ENCODE results near the gene KIAA0825.

The KIAA0825 gene

DNA sequence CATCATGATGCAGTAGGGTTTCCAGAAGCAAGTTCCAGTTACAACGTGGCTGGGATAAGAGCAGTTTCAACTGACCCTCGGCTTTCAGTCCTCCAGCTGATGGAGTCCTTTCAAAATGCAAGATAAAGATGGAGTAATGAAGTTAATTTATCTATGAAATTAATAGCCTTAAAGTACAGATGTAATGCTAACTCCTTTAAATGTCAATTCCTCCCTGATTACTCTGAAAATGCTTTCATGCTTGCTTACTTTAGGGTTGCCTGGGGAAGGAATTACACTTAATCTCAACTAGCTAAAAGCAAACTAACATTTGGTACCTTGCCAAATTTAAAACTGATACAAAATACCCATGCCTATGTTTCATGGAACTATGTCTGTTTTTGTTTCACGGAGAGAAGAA lies 178.4 kb downstream of the KIAA0825 start:
- TF ChIP-seq JUND (IDR thresholded peaks at IDR 0.05; ENCODE audit: low read depth), result no peak
- in situ Hi-C loops (cut with HindIII; ENCODE audit: low pct_unique_long_range_greater_than_20kb, low sequenced_read_pairs), result no loop called here
- DNase-seq (ENCODE audit: low read depth in 1 of 2, low spot score in 1 of 2), result no peak

DNA sequence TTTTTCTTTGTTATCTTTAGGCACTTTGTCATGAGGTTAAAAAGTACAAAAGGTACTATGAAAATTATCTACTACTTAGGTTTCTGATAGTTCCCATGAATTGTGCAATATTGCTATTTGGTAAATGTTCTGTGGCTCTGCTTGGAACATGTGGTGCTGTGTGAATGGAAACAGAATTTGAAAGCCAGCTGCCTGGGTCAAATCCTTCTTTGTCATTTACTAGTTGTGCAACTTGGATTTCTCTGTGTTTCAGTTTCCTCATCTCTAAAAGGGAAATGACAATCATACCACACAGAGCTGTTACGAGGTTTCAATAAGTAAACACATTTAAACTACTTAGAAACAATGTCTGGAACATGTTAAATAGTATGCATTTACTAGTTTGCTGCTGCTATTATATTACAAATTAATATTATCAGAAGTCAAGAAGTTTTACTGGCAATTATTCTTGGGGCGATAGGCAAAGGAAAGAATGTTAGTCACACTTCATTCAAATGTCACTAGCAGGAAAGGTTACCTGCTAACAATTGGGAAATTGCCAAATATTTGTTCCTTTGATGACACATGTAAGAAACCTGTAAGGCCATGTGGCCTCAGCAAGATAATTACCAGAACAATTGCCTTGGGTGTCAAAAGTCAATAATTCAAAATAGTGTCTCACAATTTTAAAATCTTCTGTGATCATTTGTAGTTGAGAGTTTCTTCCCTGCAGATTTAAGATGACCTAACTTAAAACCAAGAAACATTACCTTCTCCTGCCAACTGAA lies 184.8 kb downstream of the KIAA0825 start:
- no peak for TF ChIP-seq JUND (IDR thresholded peaks at IDR 0.05; ENCODE audit: low read depth)
- DNase-seq (ENCODE audit: low read depth in 1 of 2, low spot score in 1 of 2), result peak in 1 of 2 experiments; percentile 8
- in situ Hi-C loops (cut with HindIII; ENCODE audit: low pct_unique_long_range_greater_than_20kb, low sequenced_read_pairs), result no loop called here

DNA sequence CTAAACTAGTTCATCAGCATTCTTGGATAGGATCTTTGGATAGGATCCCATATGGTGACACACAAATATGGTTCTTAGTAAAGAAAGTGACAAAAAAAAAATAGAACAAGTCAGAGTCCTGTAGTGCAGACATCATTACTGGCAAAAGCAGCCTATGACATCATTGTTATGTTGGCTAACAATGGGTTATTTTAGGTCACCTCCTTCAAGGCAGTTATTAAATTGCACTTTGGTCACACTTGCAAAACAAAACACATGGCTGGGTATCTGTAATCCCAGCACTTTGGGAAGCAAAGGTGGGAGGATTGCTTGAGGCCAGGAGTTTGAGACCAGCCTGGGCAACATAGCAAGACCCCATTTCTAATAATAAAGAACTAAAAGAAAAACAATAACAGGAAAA lies 185.9 kb downstream of the KIAA0825 start:
- in situ Hi-C loops (cut with HindIII; ENCODE audit: low pct_unique_long_range_greater_than_20kb, low sequenced_read_pairs), result no loop called here
- DNase-seq (ENCODE audit: low read depth in 1 of 2, low spot score in 1 of 2), result peak in 1 of 2 experiments; percentile 7
- TF ChIP-seq JUND (IDR thresholded peaks at IDR 0.05; ENCODE audit: low read depth), result no peak

DNA sequence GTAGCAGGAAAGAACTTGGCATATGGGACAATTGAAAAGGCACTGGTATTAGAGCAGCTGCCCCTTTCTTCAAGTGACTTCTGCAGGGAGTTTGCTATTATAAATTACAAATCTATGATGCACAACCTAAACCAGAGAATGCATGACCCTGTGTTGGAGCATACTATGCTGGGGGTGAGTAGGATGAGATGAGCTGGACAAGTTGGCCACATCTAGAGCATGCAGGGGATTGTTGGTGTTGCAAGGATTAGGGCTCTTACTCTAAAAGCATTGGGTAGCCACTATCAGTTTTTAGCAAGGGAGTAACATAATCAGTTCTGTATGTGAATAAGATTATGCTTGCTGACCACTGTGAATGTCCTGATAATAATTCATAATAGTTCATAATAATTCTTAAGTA lies 186.7 kb downstream of the KIAA0825 start:
- in situ Hi-C loops (cut with HindIII; ENCODE audit: low pct_unique_long_range_greater_than_20kb, low sequenced_read_pairs), result no loop called here
- no peak for TF ChIP-seq JUND (IDR thresholded peaks at IDR 0.05; ENCODE audit: low read depth)
- DNase-seq (ENCODE audit: low read depth in 1 of 2, low spot score in 1 of 2), result no peak

DNA sequence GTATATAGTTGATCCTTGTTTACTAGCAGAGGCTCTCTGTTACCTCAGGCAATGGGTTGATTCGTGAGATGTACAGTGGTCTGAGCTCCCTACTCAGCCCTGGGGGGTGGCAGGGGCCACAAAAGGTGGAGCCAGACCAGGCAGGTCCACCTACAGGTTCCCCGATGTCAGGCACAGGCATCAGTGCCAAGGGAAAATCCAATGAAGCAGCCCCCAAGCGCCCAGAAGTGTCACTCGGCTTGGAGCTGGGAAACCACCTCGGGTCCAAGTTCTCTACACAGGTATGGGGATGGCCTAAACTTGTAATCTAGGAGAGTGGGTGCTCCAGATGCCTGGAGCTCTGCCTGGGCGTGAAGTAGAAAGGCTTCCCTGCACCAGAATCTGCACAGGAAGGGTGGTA lies 188.8 kb downstream of the KIAA0825 start:
- in situ Hi-C loops (cut with HindIII; ENCODE audit: low pct_unique_long_range_greater_than_20kb, low sequenced_read_pairs), result no loop called here
- DNase-seq (ENCODE audit: low read depth in 1 of 2, low spot score in 1 of 2), result no peak
- no peak for TF ChIP-seq JUND (IDR thresholded peaks at IDR 0.05; ENCODE audit: low read depth)

DNA sequence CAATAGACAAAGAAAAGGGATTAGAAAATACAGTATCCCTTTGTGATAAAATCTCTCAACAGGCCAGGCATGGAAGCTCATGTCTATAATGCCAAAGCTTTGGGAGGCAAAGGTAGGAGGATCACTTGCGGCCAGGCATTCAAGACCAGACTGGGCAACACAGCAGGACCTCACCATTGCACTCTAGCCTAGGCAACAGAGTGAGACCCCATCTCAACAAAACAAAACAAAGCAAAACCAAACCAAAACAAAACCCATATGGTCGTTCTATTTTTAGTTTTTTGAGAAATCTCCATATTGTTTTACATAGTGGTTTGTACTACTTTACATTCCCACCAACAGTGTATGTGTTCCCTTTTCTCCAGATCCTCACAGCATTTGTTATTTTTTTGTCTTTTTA lies 193.0 kb downstream of the KIAA0825 start:
- no peak for TF ChIP-seq JUND (IDR thresholded peaks at IDR 0.05; ENCODE audit: low read depth)
- DNase-seq (ENCODE audit: low read depth in 1 of 2, low spot score in 1 of 2), result no peak
- in situ Hi-C loops (cut with HindIII; ENCODE audit: low pct_unique_long_range_greater_than_20kb, low sequenced_read_pairs), result no loop called here

DNA sequence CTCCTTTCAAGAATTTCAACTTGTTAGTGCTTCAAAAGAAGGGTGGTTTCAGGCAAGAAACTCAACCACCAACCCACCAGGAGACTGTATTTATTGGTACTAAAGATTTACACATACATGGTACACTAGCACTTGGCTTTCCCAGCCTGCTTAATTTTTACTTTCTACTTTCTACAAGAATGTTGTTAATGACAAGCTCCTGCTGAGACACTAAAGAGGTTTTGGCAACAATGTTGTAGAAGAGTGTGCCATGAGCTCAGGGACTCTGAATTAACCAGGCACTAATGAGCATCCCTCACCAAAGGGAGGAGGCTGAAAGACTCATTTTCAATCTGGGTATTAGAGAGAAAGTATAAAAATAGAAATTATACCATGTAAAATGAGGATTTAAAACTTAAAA lies 195.0 kb downstream of the KIAA0825 start:
- in situ Hi-C loops (cut with HindIII; ENCODE audit: low pct_unique_long_range_greater_than_20kb, low sequenced_read_pairs), result no loop called here

DNA sequence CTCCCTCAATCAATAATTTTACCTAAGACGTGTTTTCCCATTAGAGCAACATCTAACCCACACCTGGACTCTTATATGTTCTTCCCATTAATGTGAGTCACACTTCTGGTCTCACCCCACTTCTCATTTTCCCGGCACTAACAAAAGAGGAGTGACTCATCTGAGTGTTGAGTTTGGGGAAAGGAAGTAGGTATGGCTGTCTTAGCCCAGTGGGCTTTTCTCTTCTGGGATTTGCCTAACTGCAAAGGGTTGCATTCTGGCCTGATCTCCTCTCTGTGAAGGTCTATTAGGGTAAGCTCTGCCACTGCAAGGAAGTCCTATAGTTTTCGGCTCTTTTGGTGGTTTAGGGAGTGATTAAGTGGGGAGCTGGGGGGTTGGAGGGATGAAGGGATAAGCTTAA lies 195.6 kb downstream of the KIAA0825 start:
- DNase-seq (ENCODE audit: low read depth in 1 of 2, low spot score in 1 of 2), result no peak
- TF ChIP-seq JUND (IDR thresholded peaks at IDR 0.05; ENCODE audit: low read depth), result no peak
- in situ Hi-C loops (cut with HindIII; ENCODE audit: low pct_unique_long_range_greater_than_20kb, low sequenced_read_pairs), result no loop called here

More for the DNA sequence above, 195.0 kb downstream of the KIAA0825 start:
- TF ChIP-seq JUND (IDR thresholded peaks at IDR 0.05; ENCODE audit: low read depth), result no peak
- DNase-seq (ENCODE audit: low read depth in 1 of 2, low spot score in 1 of 2), result no peak

DNA sequence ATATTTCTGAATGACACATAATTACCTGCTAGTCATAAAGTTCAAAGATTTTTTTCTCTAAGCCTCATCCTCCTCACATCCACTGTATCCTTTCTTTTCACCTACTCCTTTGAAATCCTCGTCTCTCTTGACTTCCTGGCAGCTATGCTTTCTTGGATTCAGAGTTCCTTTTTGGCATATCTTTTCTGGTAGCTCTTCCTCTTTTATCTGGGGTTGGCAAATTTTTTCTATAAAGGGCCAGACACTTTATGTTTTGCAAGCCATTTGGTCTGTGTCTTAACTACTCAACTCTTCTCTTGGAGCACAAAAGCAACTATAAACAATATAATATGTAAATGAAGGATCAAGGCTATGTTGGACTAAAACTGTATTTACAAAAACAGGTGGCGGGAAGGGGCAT lies 197.5 kb downstream of the KIAA0825 start:
- in situ Hi-C loops (cut with HindIII; ENCODE audit: low pct_unique_long_range_greater_than_20kb, low sequenced_read_pairs), result no loop called here
- no peak for DNase-seq (ENCODE audit: low read depth in 1 of 2, low spot score in 1 of 2)
- TF ChIP-seq JUND (IDR thresholded peaks at IDR 0.05; ENCODE audit: low read depth), result no peak

DNA sequence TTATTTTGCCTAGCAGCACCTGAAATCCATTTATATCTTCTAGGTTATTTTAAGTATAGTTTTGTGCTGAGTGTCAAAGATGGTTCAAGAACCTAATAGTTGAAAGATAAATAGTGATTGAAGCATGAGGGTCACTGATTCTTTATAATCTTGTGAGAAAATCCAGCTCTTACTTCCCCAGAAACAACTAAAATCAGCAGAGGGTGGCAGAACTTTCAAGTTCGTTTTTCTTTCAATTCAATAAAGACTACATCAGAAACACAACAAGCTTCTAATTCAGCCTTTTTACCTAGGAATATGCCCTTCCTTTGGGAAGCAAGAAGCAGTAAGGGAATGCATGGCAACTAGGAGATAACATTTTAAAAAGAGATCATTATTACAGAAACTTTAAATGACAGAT lies 202.6 kb downstream of the KIAA0825 start:
- no peak for DNase-seq (ENCODE audit: low read depth in 1 of 2, low spot score in 1 of 2)
- TF ChIP-seq JUND (IDR thresholded peaks at IDR 0.05; ENCODE audit: low read depth), result no peak
- in situ Hi-C loops (cut with HindIII; ENCODE audit: low pct_unique_long_range_greater_than_20kb, low sequenced_read_pairs), result no loop called here

DNA sequence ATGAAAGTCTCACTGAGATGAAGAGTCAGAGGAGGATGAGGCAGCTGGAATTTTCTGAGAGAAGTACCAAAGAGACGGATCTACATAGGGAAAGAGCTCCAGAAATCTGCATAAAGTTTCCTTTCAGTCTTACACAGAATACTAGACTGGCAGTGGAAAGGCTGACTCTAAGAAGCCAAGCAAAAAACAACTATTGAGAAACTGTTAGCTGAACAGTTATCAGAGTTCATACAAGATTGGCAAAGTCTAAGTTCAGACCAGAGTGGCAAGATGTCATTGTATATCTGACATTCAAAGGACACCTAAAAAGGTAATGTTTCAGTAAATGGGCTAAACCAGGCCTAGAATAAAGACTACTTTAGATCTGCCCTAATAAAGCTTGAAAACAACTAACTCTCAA lies 209.0 kb downstream of the KIAA0825 start:
- in situ Hi-C loops (cut with HindIII; ENCODE audit: low pct_unique_long_range_greater_than_20kb, low sequenced_read_pairs), result no loop called here
- no peak for TF ChIP-seq JUND (IDR thresholded peaks at IDR 0.05; ENCODE audit: low read depth)
- DNase-seq (ENCODE audit: low read depth in 1 of 2, low spot score in 1 of 2), result no peak

DNA sequence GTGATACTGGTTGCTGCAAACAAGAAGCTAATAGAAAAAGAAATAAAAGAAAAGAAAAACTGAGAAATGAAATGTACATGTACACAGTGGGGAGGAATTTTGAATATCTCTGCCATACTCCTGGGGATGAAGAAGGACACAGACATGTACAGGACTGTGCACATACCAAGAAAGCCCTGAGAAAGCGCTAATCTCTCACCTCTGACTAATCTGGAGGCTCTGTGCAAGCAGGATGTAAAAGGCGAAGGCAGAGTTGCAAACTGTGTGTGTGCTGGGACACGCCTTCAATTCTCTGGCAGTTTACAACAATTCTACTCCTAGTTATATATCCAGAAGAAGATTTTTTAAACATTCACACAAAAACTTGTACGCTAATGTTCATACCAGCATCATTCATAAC lies 211.4 kb downstream of the KIAA0825 start:
- TF ChIP-seq JUND (IDR thresholded peaks at IDR 0.05; ENCODE audit: low read depth), result no peak
- in situ Hi-C loops (cut with HindIII; ENCODE audit: low pct_unique_long_range_greater_than_20kb, low sequenced_read_pairs), result no loop called here
- no peak for DNase-seq (ENCODE audit: low read depth in 1 of 2, low spot score in 1 of 2)

DNA sequence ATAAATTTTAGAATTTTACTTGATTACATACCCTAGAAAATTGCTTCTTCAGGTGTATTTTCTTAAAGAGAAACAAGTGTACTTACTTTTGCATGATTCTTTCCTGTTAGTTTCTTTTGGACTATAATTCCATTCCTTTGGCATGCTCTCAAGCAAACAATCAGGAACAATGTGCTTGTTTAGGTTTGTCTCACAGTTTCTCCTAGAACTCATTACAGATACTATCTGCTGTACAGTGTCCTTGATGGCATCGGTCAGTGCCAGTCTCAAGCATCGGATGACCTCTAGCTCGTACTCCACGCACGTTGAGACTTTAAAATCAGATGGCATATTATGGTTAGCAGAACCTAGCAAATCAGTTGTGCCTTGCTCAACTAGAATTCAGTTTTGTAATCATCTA lies 214.9 kb downstream of the KIAA0825 start:
- no peak for TF ChIP-seq JUND (IDR thresholded peaks at IDR 0.05; ENCODE audit: low read depth)
- in situ Hi-C loops (cut with HindIII; ENCODE audit: low pct_unique_long_range_greater_than_20kb, low sequenced_read_pairs), result no loop called here
- DNase-seq (ENCODE audit: low read depth in 1 of 2, low spot score in 1 of 2), result peak in 1 of 2 experiments; percentile 27

DNA sequence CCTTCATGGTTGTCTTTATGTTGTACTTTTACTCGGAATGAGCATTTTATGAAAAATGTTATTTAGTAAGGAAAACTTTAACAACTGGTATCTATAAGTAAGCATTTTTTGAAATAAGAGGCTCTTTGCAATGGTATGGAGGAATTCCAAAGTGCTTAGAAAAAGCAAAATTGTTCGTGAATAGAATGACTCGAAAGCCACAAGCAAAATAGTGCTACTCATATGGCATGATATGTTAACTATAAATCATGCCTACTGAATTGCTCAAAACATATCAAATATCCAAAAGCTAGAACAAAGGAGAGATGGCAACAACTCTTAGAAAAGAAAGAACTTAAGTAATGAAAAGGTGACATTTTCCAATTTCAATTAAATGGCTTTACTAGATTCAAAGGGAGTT lies 216.3 kb downstream of the KIAA0825 start:
- no peak for TF ChIP-seq JUND (IDR thresholded peaks at IDR 0.05; ENCODE audit: low read depth)
- in situ Hi-C loops (cut with HindIII; ENCODE audit: low pct_unique_long_range_greater_than_20kb, low sequenced_read_pairs), result no loop called here
- DNase-seq (ENCODE audit: low read depth in 1 of 2, low spot score in 1 of 2), result no peak
